Measurements from ENCODE around the gene KIF3A.

GRCh38 chr5:132774406-132774805 lies 37.1 kb upstream of the KIF3A start:
- TF ChIP-seq POLR2A (IDR thresholded peaks at IDR 0.05) (no peak), CTCF (IDR thresholded peaks at IDR 0.05) (no peak)
